ENCODE data around the gene TBC1D22A.

GRCh38 chr22:47000256-47000655, 237.8 kb downstream of the TBC1D22A start:
- TF ChIP-seq POLR2AphosphoS5 (IDR thresholded peaks at IDR 0.05), result no peak
- TF ChIP-seq EP300 (IDR thresholded peaks at IDR 0.05), result no peak
- no peak for TF ChIP-seq CTCF (IDR thresholded peaks at IDR 0.05)
- no peak for TF ChIP-seq POLR2A (IDR thresholded peaks at IDR 0.05)

Data from gastroesophageal sphincter (tissue), 3 donors.